Mesodermal cell (in vitro differentiated cells): ENCODE data around the gene CTNNBIP1.
A peak's percentile ranks its signal among the peaks of the same experiment; 100 is the strongest.

Experiments
- H3K27ac ChIP-seq: 2 replicates; pipeline ENCODE4 v1.7.0; 2013; ENCODE audit warnings: mild to moderate bottlenecking, low read depth, low read length, moderate library complexity; ENCODE audit not compliant: severe bottlenecking
- H3K36me3 ChIP-seq: 2 replicates; pipeline ENCODE4 v1.7.1; 2013; ENCODE audit warnings: mild to moderate bottlenecking, low read length, moderate library complexity; ENCODE audit not compliant: control insufficient read depth, insufficient read depth
- H3K4me1 ChIP-seq: one replicate; pipeline ENCODE4 v1.7.1; 2013; ENCODE audit warnings: mild to moderate bottlenecking, low read length; ENCODE audit not compliant: insufficient read depth, control insufficient read depth, poor library complexity, severe bottlenecking
- H3K4me3 ChIP-seq: 2 replicates; pipeline ENCODE4 v1.7.0; 2013; ENCODE audit warnings: low read length, control low read depth, mild to moderate bottlenecking; ENCODE audit not compliant: insufficient read depth, poor library complexity, severe bottlenecking; ENCODE audit errors: extremely low read depth
- H3K9me3 ChIP-seq: 2 replicates; pipeline ENCODE4 v1.7.1; 2013; ENCODE audit warnings: mild to moderate bottlenecking, low read length, moderate library complexity; ENCODE audit not compliant: control insufficient read depth
- WGBS, 2 experiments: methylation state at CpG; one replicate each; pipeline ENCODE4 v1.1.5; 2013; ENCODE audit warnings: missing lambda C conversion rate in 2 of 2; ENCODE audit not compliant: insufficient coverage in 2 of 2; 5-methylcytosine and 5-hydroxymethylcytosine counted together

CTNNBIP1 gene

GRCh38 chr1:9877962-9878361 is 32.1 kb downstream of the CTNNBIP1 start:
- no peaks in the 10 kb centered on the region for H3K36me3 ChIP-seq
- H3K9me3 ChIP-seq = no peaks in the 10 kb centered on the region
- H3K4me1 ChIP-seq = peaks cover 9% of the 10 kb centered on the region
- H3K4me3 ChIP-seq = no peak overlapping the region
- no peak overlapping the region for H3K27ac ChIP-seq
- WGBS, 2 experiments = 84 to 88% methylated on average over 5 to 10 of the region's 10 CpGs

GRCh38 chr1:9875636-9876000 is 34.5 kb downstream of the CTNNBIP1 start:
- WGBS, 2 experiments = 89 to 95% methylated on average over 4 to 5 of the region's 6 CpGs
- no peaks in the 10 kb centered on the region for H3K9me3 ChIP-seq
- H3K27ac ChIP-seq = peak overlapping the region; percentile 41
- H3K36me3 ChIP-seq = peaks cover 1% of the 10 kb centered on the region
- no peak overlapping the region for H3K4me3 ChIP-seq
- H3K4me1 ChIP-seq = peaks cover 14% of the 10 kb centered on the region

GRCh38 chr1:9874959-9875635 is 35.0 kb downstream of the CTNNBIP1 start:
- WGBS, 2 experiments = 50 to 73% methylated on average over 16 to 24 of the region's 25 CpGs
- H3K36me3 ChIP-seq = peaks cover 5% of the 10 kb centered on the region
- peaks cover 14% of the 10 kb centered on the region for H3K4me1 ChIP-seq
- H3K4me3 ChIP-seq = no peak overlapping the region
- peak overlapping the region; percentile 41 for H3K27ac ChIP-seq
- no peaks in the 10 kb centered on the region for H3K9me3 ChIP-seq

GRCh38 chr1:9874412-9874811 is 35.7 kb downstream of the CTNNBIP1 start:
- peaks cover 14% of the 10 kb centered on the region for H3K4me1 ChIP-seq
- H3K27ac ChIP-seq = no peak overlapping the region
- H3K36me3 ChIP-seq = peaks cover 5% of the 10 kb centered on the region
- no peak overlapping the region for H3K4me3 ChIP-seq
- 79 to 89% methylated on average over 2 to 3 of the region's 3 CpGs for WGBS, 2 experiments
- H3K9me3 ChIP-seq = no peaks in the 10 kb centered on the region

- Histone ChIP-seq H3K4me1 (peaks cover 14% of the 10 kb centered on the region), H3K4me3 (no peak overlapping the region), H3K27ac (no peak overlapping the region), H3K36me3 (peaks cover 7% of the 10 kb centered on the region), H3K9me3 (no peaks in the 10 kb centered on the region)
- 96 to 97% methylated on average over 4 to 5 of the region's 5 CpGs for whole genome bisulfite sequencing, 2 experiments
These were observed 36.1 kb downstream of the CTNNBIP1 start for GRCh38 chr1:9873992-9874391.

- H3K4me1 ChIP-seq = peaks cover 14% of the 10 kb centered on the region
- peaks cover 9% of the 10 kb centered on the region for H3K36me3 ChIP-seq
- no peaks in the 10 kb centered on the region for H3K9me3 ChIP-seq
- H3K4me3 ChIP-seq = no peak overlapping the region
- 93 to 100% methylated on average over 1 to 2 of the region's 5 CpGs for WGBS, 2 experiments
- H3K27ac ChIP-seq = no peak overlapping the region
These were observed 36.7 kb downstream of the CTNNBIP1 start for GRCh38 chr1:9873385-9873784.

GRCh38 chr1:9872430-9873165 is 37.5 kb downstream of the CTNNBIP1 start:
- H3K4me1 ChIP-seq = peaks cover 14% of the 10 kb centered on the region
- peaks cover 15% of the 10 kb centered on the region for H3K36me3 ChIP-seq
- H3K9me3 ChIP-seq = no peaks in the 10 kb centered on the region
- H3K27ac ChIP-seq = no peak overlapping the region
- 83% methylated on average over 9 to 10 of the region's 11 CpGs for WGBS, 2 experiments
- H3K4me3 ChIP-seq = no peak overlapping the region

GRCh38 chr1:9871707-9872425 is 38.2 kb downstream of the CTNNBIP1 start:
- Histone ChIP-seq H3K4me3 (no peak overlapping the region), H3K36me3 (peaks cover 17% of the 10 kb centered on the region), H3K9me3 (no peaks in the 10 kb centered on the region), H3K4me1 (peaks cover 14% of the 10 kb centered on the region), H3K27ac (no peak overlapping the region)
- 82 to 85% methylated on average over 19 to 20 of the region's 20 CpGs for WGBS, 2 experiments

GRCh38 chr1:9871021-9871420 is 39.0 kb downstream of the CTNNBIP1 start:
- H3K27ac ChIP-seq = no peak overlapping the region
- 88 to 94% methylated on average over 6 to 8 of the region's 9 CpGs for WGBS, 2 experiments
- H3K9me3 ChIP-seq = no peaks in the 10 kb centered on the region
- H3K4me1 ChIP-seq = peaks cover 14% of the 10 kb centered on the region
- peaks cover 20% of the 10 kb centered on the region for H3K36me3 ChIP-seq
- no peak overlapping the region for H3K4me3 ChIP-seq

- WGBS, 2 experiments = 100% methylated on average over 2 of the region's 4 CpGs; no CpG with 5 or more reads in 1 of the 2 experiments
- Histone ChIP-seq H3K4me1 (peaks cover 14% of the 10 kb centered on the region), H3K27ac (no peak overlapping the region), H3K4me3 (no peak overlapping the region), H3K9me3 (no peaks in the 10 kb centered on the region), H3K36me3 (peaks cover 22% of the 10 kb centered on the region)
These were observed 39.5 kb downstream of the CTNNBIP1 start for GRCh38 chr1:9870572-9870971.
